Measurements from ENCODE around the gene SETD4.

The SETD4 gene

DNA sequence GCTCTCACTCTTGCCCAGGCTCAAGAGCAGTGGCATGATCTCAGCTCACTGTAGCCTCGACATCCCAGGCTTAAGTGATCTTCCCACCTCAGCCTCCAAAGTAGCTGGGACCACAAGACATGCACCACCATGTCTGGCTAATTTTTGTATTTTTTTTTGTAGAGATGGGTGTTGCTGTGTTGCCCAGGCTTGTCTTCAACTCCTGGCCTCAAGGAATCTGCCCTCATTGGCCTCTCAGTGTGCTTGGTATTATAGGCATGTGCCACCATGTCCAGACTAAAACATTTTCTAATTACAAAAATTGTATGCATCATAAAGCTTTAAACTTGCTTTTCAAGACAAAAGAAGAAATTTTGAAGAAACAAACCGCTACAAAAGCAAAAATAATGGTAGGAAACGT, 29.6 kb upstream of the SETD4 start:
- TF ChIP-seq EZH2 (IDR thresholded peaks at IDR 0.05; ENCODE audit: borderline replicate concordance, low read length), result no peak
- TF ChIP-seq, protein P1, sequence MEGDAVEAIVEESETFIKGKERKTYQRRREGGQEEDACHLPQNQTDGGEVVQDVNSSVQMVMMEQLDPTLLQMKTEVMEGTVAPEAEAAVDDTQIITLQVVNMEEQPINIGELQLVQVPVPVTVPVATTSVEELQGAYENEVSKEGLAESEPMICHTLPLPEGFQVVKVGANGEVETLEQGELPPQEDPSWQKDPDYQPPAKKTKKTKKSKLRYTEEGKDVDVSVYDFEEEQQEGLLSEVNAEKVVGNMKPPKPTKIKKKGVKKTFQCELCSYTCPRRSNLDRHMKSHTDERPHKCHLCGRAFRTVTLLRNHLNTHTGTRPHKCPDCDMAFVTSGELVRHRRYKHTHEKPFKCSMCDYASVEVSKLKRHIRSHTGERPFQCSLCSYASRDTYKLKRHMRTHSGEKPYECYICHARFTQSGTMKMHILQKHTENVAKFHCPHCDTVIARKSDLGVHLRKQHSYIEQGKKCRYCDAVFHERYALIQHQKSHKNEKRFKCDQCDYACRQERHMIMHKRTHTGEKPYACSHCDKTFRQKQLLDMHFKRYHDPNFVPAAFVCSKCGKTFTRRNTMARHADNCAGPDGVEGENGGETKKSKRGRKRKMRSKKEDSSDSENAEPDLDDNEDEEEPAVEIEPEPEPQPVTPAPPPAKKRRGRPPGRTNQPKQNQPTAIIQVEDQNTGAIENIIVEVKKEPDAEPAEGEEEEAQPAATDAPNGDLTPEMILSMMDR (IDR thresholded peaks at IDR 0.05; ENCODE audit: low read length), result no peak
- Histone ChIP-seq H3K27me3 (ENCODE audit: insufficient read depth, low read length) (peaks cover 9% of the 10 kb centered on the region; the same call in 1 of the 2 replicates), H3K9me3 (ENCODE audit: low read length) (peaks cover 6% of the 10 kb centered on the region; the same call in 1 of the 2 replicates), H3K4me1 (ENCODE audit: insufficient read depth, low read length, severe bottlenecking) (no peaks in the 10 kb centered on the region), H3K9me2 (ENCODE audit: low read depth, low read length) (no peaks in the 10 kb centered on the region), H3K4me3 (ENCODE audit: low read depth, low read length, poor library complexity, severe bottlenecking) (no peak overlapping the region), H3K27ac (ENCODE audit: low read depth, low read length, poor library complexity, severe bottlenecking) (no peak overlapping the region), H3K79me2 (ENCODE audit: insufficient read depth, low read length) (no peaks in the 10 kb centered on the region), H4K20me1 (ENCODE audit: insufficient read depth, low read length) (no peaks in the 10 kb centered on the region), H3K36me3 (ENCODE audit: insufficient read depth, low read length) (no peaks in the 10 kb centered on the region), H3K4me2 (ENCODE audit: low read length) (no peak overlapping the region), H3K9ac (ENCODE audit: low read length) (no peak overlapping the region), H3F3A (ENCODE audit: insufficient read depth, low read length) (no peaks in the 10 kb centered on the region), H2AFZ (ENCODE audit: low read length) (no peak overlapping the region)

DNA sequence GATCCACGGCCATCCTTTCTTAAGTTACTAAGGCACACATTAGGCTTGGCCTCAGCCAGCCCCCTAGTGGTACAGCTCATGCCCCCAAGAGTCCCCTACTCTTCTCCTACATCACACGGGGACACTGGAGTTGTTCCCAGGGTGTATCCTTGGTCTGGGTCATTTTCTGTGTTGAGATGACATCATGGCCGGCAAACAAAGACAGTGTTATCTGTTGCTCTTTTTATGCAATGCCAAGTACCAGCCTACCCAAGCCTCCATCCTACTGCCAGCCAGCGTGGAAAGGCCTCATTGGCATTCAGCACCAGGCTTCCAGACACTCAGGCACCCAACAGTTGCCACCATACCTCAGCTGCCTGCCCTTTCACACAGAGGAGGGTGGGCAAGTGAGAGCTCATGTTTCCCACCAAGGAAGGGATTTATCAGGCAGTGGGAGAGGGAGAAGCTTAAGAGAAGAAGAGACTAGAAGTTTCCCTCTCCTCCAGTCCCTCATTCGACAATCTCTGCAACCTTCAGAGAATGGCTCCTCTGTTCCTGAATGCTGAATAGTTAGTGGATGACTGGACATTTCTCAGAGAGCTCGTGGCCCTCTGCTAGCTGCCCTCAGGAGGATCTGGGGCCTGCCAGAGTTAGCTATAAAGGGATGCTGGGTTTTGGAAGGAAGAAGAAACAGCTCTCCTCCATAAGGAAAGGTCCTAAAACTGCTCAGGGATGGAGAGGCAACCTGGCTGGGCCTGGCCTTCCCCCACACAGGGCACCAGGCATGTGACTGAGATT, 27.2 kb upstream of the SETD4 start:
- no peak overlapping the region for H3K4me2 ChIP-seq (ENCODE audit: low read length)
- no peak overlapping the region for H3K27ac ChIP-seq (ENCODE audit: low read depth, low read length, poor library complexity, severe bottlenecking)
- no peak overlapping the region for H2AFZ ChIP-seq (ENCODE audit: low read length)
- no peaks in the 10 kb centered on the region for H3K36me3 ChIP-seq (ENCODE audit: insufficient read depth, low read length)
- no peaks in the 10 kb centered on the region for H3K4me1 ChIP-seq (ENCODE audit: insufficient read depth, low read length, severe bottlenecking)
- no peaks in the 10 kb centered on the region for H3K9me2 ChIP-seq (ENCODE audit: low read depth, low read length)
- H3K27me3 ChIP-seq (ENCODE audit: insufficient read depth, low read length), result no peaks in the 10 kb centered on the region; the same call in 1 of the 2 replicates
- no peaks in the 10 kb centered on the region for H3F3A ChIP-seq (ENCODE audit: insufficient read depth, low read length)
- no peaks in the 10 kb centered on the region for H3K79me2 ChIP-seq (ENCODE audit: insufficient read depth, low read length)
- TF ChIP-seq, protein P1 (IDR thresholded peaks at IDR 0.05; ENCODE audit: low read length), result peak; percentile 53
- no peak for TF ChIP-seq EZH2 (IDR thresholded peaks at IDR 0.05; ENCODE audit: borderline replicate concordance, low read length)
- H3K9me3 ChIP-seq (ENCODE audit: low read length), result no peaks in the 10 kb centered on the region
- H3K9ac ChIP-seq (ENCODE audit: low read length), result no peak overlapping the region
- H4K20me1 ChIP-seq (ENCODE audit: insufficient read depth, low read length), result no peaks in the 10 kb centered on the region
- H3K4me3 ChIP-seq (ENCODE audit: low read depth, low read length, poor library complexity, severe bottlenecking), result no peak overlapping the region

DNA sequence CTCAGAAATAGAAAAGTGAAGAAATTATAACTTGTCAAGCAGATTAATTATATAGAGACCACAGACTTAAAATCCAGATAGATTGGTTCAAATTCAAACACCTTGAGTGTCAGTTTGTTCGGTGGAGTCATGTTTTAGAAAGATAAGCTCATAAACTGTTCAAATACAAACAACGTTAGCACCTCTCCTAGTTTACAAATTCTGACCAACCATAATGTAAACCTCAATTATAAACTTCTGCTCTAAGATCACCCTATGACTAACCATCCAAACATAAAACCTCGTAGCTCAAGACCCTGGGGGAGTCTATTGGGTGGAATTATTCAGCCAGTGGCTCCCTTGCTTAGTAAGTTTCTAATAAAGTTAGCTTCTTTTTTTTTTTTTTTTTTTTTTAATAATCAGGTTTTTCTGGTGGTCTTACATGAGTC, 21.9 kb upstream of the SETD4 start:
- Histone ChIP-seq H3F3A (ENCODE audit: insufficient read depth, low read length) (no peaks in the 10 kb centered on the region), H3K9me3 (ENCODE audit: low read length) (no peaks in the 10 kb centered on the region), H3K27me3 (ENCODE audit: insufficient read depth, low read length) (no peaks in the 10 kb centered on the region), H3K4me3 (ENCODE audit: low read depth, low read length, poor library complexity, severe bottlenecking) (no peak overlapping the region), H3K4me2 (ENCODE audit: low read length) (no peak overlapping the region), H3K4me1 (ENCODE audit: insufficient read depth, low read length, severe bottlenecking) (peaks cover 13% of the 10 kb centered on the region), H3K27ac (ENCODE audit: low read depth, low read length, poor library complexity, severe bottlenecking) (no peak overlapping the region), H4K20me1 (ENCODE audit: insufficient read depth, low read length) (no peaks in the 10 kb centered on the region), H3K9ac (ENCODE audit: low read length) (no peak overlapping the region), H3K9me2 (ENCODE audit: low read depth, low read length) (no peaks in the 10 kb centered on the region), H3K36me3 (ENCODE audit: insufficient read depth, low read length) (no peaks in the 10 kb centered on the region), H2AFZ (ENCODE audit: low read length) (no peak overlapping the region), H3K79me2 (ENCODE audit: insufficient read depth, low read length) (no peaks in the 10 kb centered on the region)
- no peak for TF ChIP-seq EZH2 (IDR thresholded peaks at IDR 0.05; ENCODE audit: borderline replicate concordance, low read length)
- TF ChIP-seq, protein P1 (IDR thresholded peaks at IDR 0.05; ENCODE audit: low read length), result no peak

Data from OCI-LY1 (cell line).